ENCODE data around the gene GPR33.

The GPR33 gene

GRCh38 chr14:31529053-31529452 lies 41.2 kb upstream of the GPR33 start:
- H3K4me3 ChIP-seq (ENCODE audit: low read length, poor library complexity, severe bottlenecking), result no peak overlapping the region
- no peak overlapping the region for H3K9ac ChIP-seq (ENCODE audit: low read depth, low read length, poor library complexity, severe bottlenecking)
- no peaks in the 10 kb centered on the region for H3K9me3 ChIP-seq (ENCODE audit: insufficient read depth, low read depth, low read length)
- no peaks in the 10 kb centered on the region for H3K36me3 ChIP-seq (ENCODE audit: insufficient read depth, low read length)
- no peak overlapping the region for H3K4me2 ChIP-seq (ENCODE audit: low read depth, low read length, poor library complexity, severe bottlenecking)
- no peak for TF ChIP-seq EZH2phosphoT487 (IDR thresholded peaks at IDR 0.05; ENCODE audit: borderline replicate concordance)
- TF ChIP-seq, protein P1, sequence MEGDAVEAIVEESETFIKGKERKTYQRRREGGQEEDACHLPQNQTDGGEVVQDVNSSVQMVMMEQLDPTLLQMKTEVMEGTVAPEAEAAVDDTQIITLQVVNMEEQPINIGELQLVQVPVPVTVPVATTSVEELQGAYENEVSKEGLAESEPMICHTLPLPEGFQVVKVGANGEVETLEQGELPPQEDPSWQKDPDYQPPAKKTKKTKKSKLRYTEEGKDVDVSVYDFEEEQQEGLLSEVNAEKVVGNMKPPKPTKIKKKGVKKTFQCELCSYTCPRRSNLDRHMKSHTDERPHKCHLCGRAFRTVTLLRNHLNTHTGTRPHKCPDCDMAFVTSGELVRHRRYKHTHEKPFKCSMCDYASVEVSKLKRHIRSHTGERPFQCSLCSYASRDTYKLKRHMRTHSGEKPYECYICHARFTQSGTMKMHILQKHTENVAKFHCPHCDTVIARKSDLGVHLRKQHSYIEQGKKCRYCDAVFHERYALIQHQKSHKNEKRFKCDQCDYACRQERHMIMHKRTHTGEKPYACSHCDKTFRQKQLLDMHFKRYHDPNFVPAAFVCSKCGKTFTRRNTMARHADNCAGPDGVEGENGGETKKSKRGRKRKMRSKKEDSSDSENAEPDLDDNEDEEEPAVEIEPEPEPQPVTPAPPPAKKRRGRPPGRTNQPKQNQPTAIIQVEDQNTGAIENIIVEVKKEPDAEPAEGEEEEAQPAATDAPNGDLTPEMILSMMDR (conservative IDR thresholded peaks at IDR 0.05; ENCODE audit: low read length), result no peak
- no peaks in the 10 kb centered on the region for H4K20me1 ChIP-seq (ENCODE audit: insufficient read depth, low read length, poor library complexity, severe bottlenecking)
- H3K27me3 ChIP-seq (ENCODE audit: insufficient read depth, low read length, poor library complexity, severe bottlenecking), result no peaks in the 10 kb centered on the region
- H3K9me2 ChIP-seq (replicated peaks; ENCODE audit: low read depth, low read length), result no peaks in the 10 kb centered on the region
- no peaks in the 10 kb centered on the region for H3K4me1 ChIP-seq (ENCODE audit: insufficient read depth, low read length, poor library complexity, severe bottlenecking)
- H3K79me2 ChIP-seq (ENCODE audit: insufficient read depth, low read length), result no peaks in the 10 kb centered on the region
- no peaks in the 10 kb centered on the region for H3F3A ChIP-seq (ENCODE audit: low read depth)
- no peak overlapping the region for H2AFZ ChIP-seq (ENCODE audit: low read length)

DNA sequence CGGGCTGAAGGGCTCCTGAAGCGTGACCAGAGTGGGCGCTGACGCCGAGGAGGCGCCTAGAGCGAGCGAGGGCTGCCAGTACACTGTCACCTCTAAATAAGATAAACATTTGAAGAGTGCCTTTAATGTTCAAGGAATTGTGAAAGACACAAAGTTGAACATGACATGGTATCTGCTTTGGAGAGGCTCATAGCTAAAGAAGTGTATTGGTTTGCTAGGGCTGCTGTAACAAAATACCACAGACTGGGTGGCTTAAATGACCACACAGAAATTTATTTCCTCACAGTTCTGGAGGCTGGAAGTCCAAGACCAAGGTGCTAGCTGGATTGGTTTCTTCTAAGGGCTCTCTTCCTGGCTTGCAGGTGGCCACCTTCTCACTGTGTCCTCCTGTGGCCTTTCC lies 39.7 kb upstream of the GPR33 start:
- Histone ChIP-seq H3K9ac (ENCODE audit: low read depth, low read length, poor library complexity, severe bottlenecking) (no peak overlapping the region), H3K9me2 (replicated peaks; ENCODE audit: low read depth, low read length) (no peaks in the 10 kb centered on the region), H3K27me3 (ENCODE audit: insufficient read depth, low read length, poor library complexity, severe bottlenecking) (no peaks in the 10 kb centered on the region), H3K4me2 (ENCODE audit: low read depth, low read length, poor library complexity, severe bottlenecking) (no peak overlapping the region), H3K4me1 (ENCODE audit: insufficient read depth, low read length, poor library complexity, severe bottlenecking) (no peaks in the 10 kb centered on the region), H3K79me2 (ENCODE audit: insufficient read depth, low read length) (no peaks in the 10 kb centered on the region), H2AFZ (ENCODE audit: low read length) (no peak overlapping the region), H3F3A (ENCODE audit: low read depth) (no peaks in the 10 kb centered on the region), H3K36me3 (ENCODE audit: insufficient read depth, low read length) (no peaks in the 10 kb centered on the region), H4K20me1 (ENCODE audit: insufficient read depth, low read length, poor library complexity, severe bottlenecking) (no peaks in the 10 kb centered on the region), H3K9me3 (ENCODE audit: insufficient read depth, low read depth, low read length) (no peaks in the 10 kb centered on the region), H3K4me3 (ENCODE audit: low read length, poor library complexity, severe bottlenecking) (no peak overlapping the region)
- TF ChIP-seq EZH2phosphoT487 (IDR thresholded peaks at IDR 0.05; ENCODE audit: borderline replicate concordance), result no peak
- TF ChIP-seq, protein P1 (conservative IDR thresholded peaks at IDR 0.05; ENCODE audit: low read length), result no peak

DNA sequence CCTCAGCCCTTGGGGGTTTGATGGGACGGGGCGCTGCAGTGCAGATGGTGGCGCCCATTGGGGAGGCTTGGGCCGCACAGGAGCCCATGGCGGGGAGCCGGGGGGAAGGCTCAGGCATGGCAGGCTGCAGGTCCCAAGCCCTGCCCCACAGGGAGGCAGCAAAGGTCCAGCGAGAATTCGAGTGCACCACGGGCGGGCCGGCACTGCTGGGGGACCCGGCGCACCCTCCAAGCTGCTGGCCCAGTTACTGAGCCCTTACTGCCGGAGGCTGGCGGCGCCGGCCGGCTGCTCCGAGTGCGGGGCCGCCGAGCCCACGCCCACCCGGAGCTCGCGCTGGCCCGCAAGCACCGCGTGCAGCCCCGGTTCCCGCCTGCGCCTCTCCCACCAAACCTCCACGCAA lies 39.2 kb upstream of the GPR33 start:
- Histone ChIP-seq H3K4me2 (ENCODE audit: low read depth, low read length, poor library complexity, severe bottlenecking) (no peak overlapping the region), H3K79me2 (ENCODE audit: insufficient read depth, low read length) (no peaks in the 10 kb centered on the region), H3K4me1 (ENCODE audit: insufficient read depth, low read length, poor library complexity, severe bottlenecking) (no peaks in the 10 kb centered on the region), H2AFZ (ENCODE audit: low read length) (no peak overlapping the region), H3K4me3 (ENCODE audit: low read length, poor library complexity, severe bottlenecking) (no peak overlapping the region), H3K36me3 (ENCODE audit: insufficient read depth, low read length) (no peaks in the 10 kb centered on the region), H3F3A (ENCODE audit: low read depth) (no peaks in the 10 kb centered on the region), H3K9ac (ENCODE audit: low read depth, low read length, poor library complexity, severe bottlenecking) (no peak overlapping the region), H3K27me3 (ENCODE audit: insufficient read depth, low read length, poor library complexity, severe bottlenecking) (no peaks in the 10 kb centered on the region), H4K20me1 (ENCODE audit: insufficient read depth, low read length, poor library complexity, severe bottlenecking) (no peaks in the 10 kb centered on the region), H3K9me2 (replicated peaks; ENCODE audit: low read depth, low read length) (no peaks in the 10 kb centered on the region), H3K9me3 (ENCODE audit: insufficient read depth, low read depth, low read length) (no peaks in the 10 kb centered on the region)
- no peak for TF ChIP-seq EZH2phosphoT487 (IDR thresholded peaks at IDR 0.05; ENCODE audit: borderline replicate concordance)
- TF ChIP-seq, protein P1 (conservative IDR thresholded peaks at IDR 0.05; ENCODE audit: low read length), result no peak

All from Loucy (cell line).